HG03354 (cell line): ENCODE measurements around the gene LSM14A.

ENCODE experiments used
- ATAC-seq: cut with Tn5 transposase; IDR thresholded peaks from one replicate; pipeline ENCODE4 v1.9.1; 2021; ENCODE audit warnings: mild to moderate bottlenecking; ENCODE audit not compliant: unreplicated experiment, poor library complexity, severe bottlenecking

Gene LSM14A

GRCh38 chr19:34273121-34273520 is 100.8 kb downstream of the LSM14A start:
- no peak for ATAC-seq

- ATAC-seq: no peak
Measured at GRCh38 chr19:34274284-34274826, 102.1 kb downstream of the LSM14A start.

GRCh38 chr19:34274827-34275625 is 102.7 kb downstream of the LSM14A start:
- ATAC-seq: no peak

GRCh38 chr19:34275705-34276104 is 103.4 kb downstream of the LSM14A start:
- ATAC-seq: no peak

- no peak for ATAC-seq
Measured at GRCh38 chr19:34276614-34277013, 104.3 kb downstream of the LSM14A start.

GRCh38 chr19:34277244-34277643 is 104.9 kb downstream of the LSM14A start:
- no peak for ATAC-seq

- ATAC-seq: no peak
Measured at GRCh38 chr19:34278783-34279182, 106.5 kb downstream of the LSM14A start.
